PC-9 (cell line): ENCODE measurements around the gene PLAAT3.
"Not testable (repeated sequence)": the region's sequence is repeated elsewhere in the genome, so short reads cannot be mapped to it uniquely, and the experiment has no call there.

Experiments
- CTCF ChIP-seq: fragments of 200-600 bp; sonication (generic); conservative IDR thresholded peaks from 2 replicates; pipeline ENCODE4 v1.6.1; 2017; ENCODE audit warnings: mixed run types, antibody characterized with exemption, mild to moderate bottlenecking, moderate library complexity
- EZH2 ChIP-seq: fragments of 200-600 bp; sonication (generic); IDR thresholded peaks from 2 replicates; pipeline ENCODE4 v1.8.0; 2017; ENCODE audit warnings: antibody characterized with exemption, low read depth

- TF ChIP-seq EZH2, CTCF: not testable (repeated sequence)
Measured at GRCh38 chr11:63528156-63528555, 86.1 kb downstream of the PLAAT3 start.
